Natural killer cell (primary cell): ENCODE results near the gene LPCAT3. TPM values are rescaled to one million over a fixed set of nuclear protein-coding genes. Genes with fewer than 3 reads are reported as not detected.

ENCODE experiments used
- ATAC-seq, 3 donors: fragments of 150-1000 bp in 2 of 3; fragments of 200-7000 bp in 1 of 3; cut with Tn5 transposase; 1 replicate in 1 of 3; 2 replicates in 2 of 3; pipeline ENCODE4 v1.10.0; 2021; ENCODE audit warnings: mild to moderate bottlenecking in 2 of 3, moderate library complexity in 2 of 3
- DNase-seq, 2 donors: peaks; one replicate each; pipeline versions ENCODE4 v3.0.0 to v3.0.0-alpha.2; 2013 to 2021; ENCODE audit warnings: mixed read lengths in 1 of 2
- H3K27ac ChIP-seq: one replicate; pipeline ENCODE4 v1.5.1; 2013; ENCODE audit warnings: mild to moderate bottlenecking, low read length
- H3K27me3 ChIP-seq: one replicate; pipeline ENCODE4 v1.6.1; 2013; ENCODE audit warnings: low read length; ENCODE audit not compliant: control insufficient read depth, insufficient read depth
- H3K36me3 ChIP-seq: one replicate; pipeline ENCODE4 v1.6.1; 2013; ENCODE audit warnings: low read length; ENCODE audit not compliant: control insufficient read depth, insufficient read depth
- H3K4me1 ChIP-seq: one replicate; pipeline ENCODE4 v1.6.1; 2013; ENCODE audit warnings: low read length; ENCODE audit not compliant: control insufficient read depth, insufficient read depth
- H3K4me3 ChIP-seq: one replicate; pipeline ENCODE4 v1.5.1; 2013; ENCODE audit warnings: low read length
- H3K9me3 ChIP-seq: one replicate; pipeline ENCODE4 v1.6.1; 2013; ENCODE audit warnings: low read length; ENCODE audit not compliant: control insufficient read depth, insufficient read depth
- H3K27ac Mint-ChIP-seq, 2 donors: one replicate each; pipeline ENCODE4 v1.8.0; 2022; ENCODE audit warnings: mild to moderate bottlenecking in 2 of 2, mixed read lengths in 2 of 2, moderate library complexity in 1 of 2
- H3K27me3 Mint-ChIP-seq, 2 donors: one replicate each; pipeline ENCODE4 v1.8.0; 2022; ENCODE audit warnings: low read depth in 2 of 2, mixed read lengths in 2 of 2
- H3K36me3 Mint-ChIP-seq: one replicate; pipeline ENCODE4 v1.8.0; 2022; ENCODE audit warnings: mixed read lengths
- H3K4me1 Mint-ChIP-seq, 2 donors: one replicate each; pipeline ENCODE4 v1.8.0; 2022; ENCODE audit warnings: mixed read lengths in 2 of 2
- H3K4me3 Mint-ChIP-seq: one replicate; pipeline ENCODE4 v1.8.0; 2022; ENCODE audit warnings: mild to moderate bottlenecking, moderate library complexity, mixed read lengths
- H3K9me3 Mint-ChIP-seq, 2 donors: one replicate each; pipeline ENCODE4 v1.8.0; 2022; ENCODE audit warnings: mixed read lengths in 2 of 2
- WGBS: methylation state at CpG from one replicate; pipeline ENCODE4 v1.1.7; 2013; ENCODE audit warnings: missing lambda C conversion rate; ENCODE audit not compliant: insufficient coverage; 5-methylcytosine and 5-hydroxymethylcytosine counted together
- intact Hi-C: fragments of 100-400 bp; cut with micrococcal nuclease; formaldehyde crosslinking; loops from one replicate; pipeline ENCODE4 v1.14.2; 2022
- total RNA-seq, 4 donors: library from RNA; stranded (reverse); fragments of 120-200 nt in 1 of 4; gene quantifications; one replicate each; pipeline versions ENCODE4 v1.2.3 to v1.2.4, GENCODE V29; 2013 to 2022
- TF ChIP-seq, protein P1 (sequence below): fragments of 200-600 bp; IDR thresholded peaks from one replicate; pipeline ENCODE4 v1.8.0; 2022; ENCODE audit warnings: antibody characterized with exemption

Gene LPCAT3, protein sequence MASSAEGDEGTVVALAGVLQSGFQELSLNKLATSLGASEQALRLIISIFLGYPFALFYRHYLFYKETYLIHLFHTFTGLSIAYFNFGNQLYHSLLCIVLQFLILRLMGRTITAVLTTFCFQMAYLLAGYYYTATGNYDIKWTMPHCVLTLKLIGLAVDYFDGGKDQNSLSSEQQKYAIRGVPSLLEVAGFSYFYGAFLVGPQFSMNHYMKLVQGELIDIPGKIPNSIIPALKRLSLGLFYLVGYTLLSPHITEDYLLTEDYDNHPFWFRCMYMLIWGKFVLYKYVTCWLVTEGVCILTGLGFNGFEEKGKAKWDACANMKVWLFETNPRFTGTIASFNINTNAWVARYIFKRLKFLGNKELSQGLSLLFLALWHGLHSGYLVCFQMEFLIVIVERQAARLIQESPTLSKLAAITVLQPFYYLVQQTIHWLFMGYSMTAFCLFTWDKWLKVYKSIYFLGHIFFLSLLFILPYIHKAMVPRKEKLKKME
- total RNA-seq: 10 to 100 TPM; 45.6 to 54.3 (median 45.6) TPM
- 19.0 TPM for total RNA-seq (2013)

DNA sequence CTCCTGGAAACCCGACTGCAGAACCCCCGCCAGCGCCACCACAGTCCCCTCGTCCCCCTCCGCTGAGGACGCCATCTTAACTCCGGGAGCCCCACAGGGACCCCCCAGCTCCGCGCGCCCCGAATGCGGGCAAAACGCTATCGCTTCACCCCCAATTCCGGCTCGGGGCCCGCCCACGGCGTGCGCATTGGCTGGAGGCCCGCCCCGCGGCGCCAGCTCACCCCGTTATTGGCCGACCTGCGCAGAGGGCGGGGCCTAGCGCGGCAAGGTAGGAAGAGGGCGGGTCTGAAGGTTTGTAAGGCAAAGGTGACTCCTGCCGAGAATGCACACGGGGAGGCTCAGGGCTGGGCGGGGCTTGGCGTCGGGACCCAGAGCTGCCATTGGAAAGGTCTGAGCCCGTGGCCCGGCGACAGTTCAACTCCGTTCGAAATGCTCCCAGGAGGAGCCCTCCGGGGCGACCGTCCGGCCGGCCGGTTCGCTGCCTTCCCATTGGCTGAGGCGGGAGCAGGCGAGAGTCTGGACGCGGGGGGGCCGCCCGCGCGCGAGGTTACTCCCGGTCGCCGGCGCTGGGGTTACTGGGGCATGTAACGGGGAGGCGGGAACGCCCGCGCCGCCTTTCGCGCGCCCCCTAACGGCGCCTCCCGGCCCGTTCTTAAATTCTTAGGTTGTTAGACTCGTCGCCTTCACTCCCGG, at the start of gene LPCAT3:
Gene LPCAT3, minus strand, starts transcription at position 127 of the 693 bp plus-strand sequence. Its CDS starts 52 bp downstream, at position 75.
- H3K36me3 Mint-ChIP-seq: no peaks in the 10 kb centered on the region
- peaks cover 13 to 25% of the 10 kb centered on the region in 2 donors for H3K4me1 Mint-ChIP-seq
- no peaks in the 10 kb centered on the region for H3K27me3 ChIP-seq
- no peaks in the 10 kb centered on the region for H3K36me3 ChIP-seq
- peak within 1 kb of the TSS; percentile 87 for H3K4me3 Mint-ChIP-seq
- peak within 1 kb of the TSS; percentile 69 to 82 for H3K27ac Mint-ChIP-seq
- no peaks in the 10 kb centered on the region for H3K9me3 ChIP-seq
- no peaks in the 10 kb centered on the region for H3K9me3 Mint-ChIP-seq
- H3K27me3 Mint-ChIP-seq: no peaks in the 10 kb centered on the region
- H3K4me1 ChIP-seq: peaks cover 11% of the 10 kb centered on the region
- TF ChIP-seq, protein P1, sequence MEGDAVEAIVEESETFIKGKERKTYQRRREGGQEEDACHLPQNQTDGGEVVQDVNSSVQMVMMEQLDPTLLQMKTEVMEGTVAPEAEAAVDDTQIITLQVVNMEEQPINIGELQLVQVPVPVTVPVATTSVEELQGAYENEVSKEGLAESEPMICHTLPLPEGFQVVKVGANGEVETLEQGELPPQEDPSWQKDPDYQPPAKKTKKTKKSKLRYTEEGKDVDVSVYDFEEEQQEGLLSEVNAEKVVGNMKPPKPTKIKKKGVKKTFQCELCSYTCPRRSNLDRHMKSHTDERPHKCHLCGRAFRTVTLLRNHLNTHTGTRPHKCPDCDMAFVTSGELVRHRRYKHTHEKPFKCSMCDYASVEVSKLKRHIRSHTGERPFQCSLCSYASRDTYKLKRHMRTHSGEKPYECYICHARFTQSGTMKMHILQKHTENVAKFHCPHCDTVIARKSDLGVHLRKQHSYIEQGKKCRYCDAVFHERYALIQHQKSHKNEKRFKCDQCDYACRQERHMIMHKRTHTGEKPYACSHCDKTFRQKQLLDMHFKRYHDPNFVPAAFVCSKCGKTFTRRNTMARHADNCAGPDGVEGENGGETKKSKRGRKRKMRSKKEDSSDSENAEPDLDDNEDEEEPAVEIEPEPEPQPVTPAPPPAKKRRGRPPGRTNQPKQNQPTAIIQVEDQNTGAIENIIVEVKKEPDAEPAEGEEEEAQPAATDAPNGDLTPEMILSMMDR: peak; percentile 89
- ATAC-seq (peak; percentile 91 to 98 (median 91)), DNase-seq (peak; percentile 97 to 99)
- H3K4me3 ChIP-seq: peak within 1 kb of the TSS; percentile 92
- peak within 1 kb of the TSS; percentile 93 for H3K27ac ChIP-seq
- intact Hi-C loops: loop anchor here (1.0 to 5.0 kb wide), 8 partner anchors 48 to 166 kb away; partner anchors contain the start of genes C1R, C1RL, EMG1 and PHB2
- WGBS: under 1% methylated on average over 77 of the region's 77 CpGs

GRCh38 chr12:7067096-7067495, 48.8 kb upstream of the LPCAT3 start:
- H3K27me3 Mint-ChIP-seq: peaks cover 6 to 14% of the 10 kb centered on the region in 2 donors
- 83% methylated on average over 7 of the region's 7 CpGs for WGBS
- TF ChIP-seq, protein P1: no peak

DNA sequence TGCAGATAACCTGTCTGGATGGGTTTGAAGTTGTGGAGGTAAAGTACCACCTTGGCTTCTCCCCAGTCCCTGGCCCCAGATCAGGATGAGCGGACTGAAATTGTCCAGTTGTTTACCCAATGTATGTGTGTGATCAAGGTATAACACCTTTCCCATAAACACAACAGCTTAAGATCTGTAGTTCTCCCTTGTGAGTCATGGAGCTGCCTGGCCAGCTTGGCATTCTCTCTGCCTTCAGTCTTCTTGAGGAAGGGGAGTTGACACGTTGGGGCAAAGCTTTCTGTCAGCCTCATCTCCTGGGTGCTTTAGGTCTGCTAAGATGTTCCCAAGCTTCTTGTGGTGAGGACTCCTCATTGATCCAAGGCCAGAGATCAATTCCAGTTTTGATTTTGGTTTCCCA, 48.3 kb upstream of the LPCAT3 start:
- no peaks in the 10 kb centered on the region for H3K36me3 ChIP-seq
- ATAC-seq (no peak), DNase-seq (no peak)
- no peaks in the 10 kb centered on the region for H3K27me3 ChIP-seq
- 92% methylated on average over 1 of the region's 2 CpGs for WGBS
- intact Hi-C loops: no loop called here
- H3K27ac ChIP-seq: no peak overlapping the region
- H3K4me1 Mint-ChIP-seq: no peaks in the 10 kb centered on the region
- TF ChIP-seq, protein P1: no peak
- H3K9me3 Mint-ChIP-seq: no peaks in the 10 kb centered on the region
- no peak overlapping the region for H3K4me3 Mint-ChIP-seq
- H3K4me1 ChIP-seq: no peaks in the 10 kb centered on the region
- no peak overlapping the region for H3K27ac Mint-ChIP-seq
- no peaks in the 10 kb centered on the region for H3K9me3 ChIP-seq
- peaks cover 4 to 9% of the 10 kb centered on the region in 2 donors for H3K27me3 Mint-ChIP-seq
- no peaks in the 10 kb centered on the region for H3K36me3 Mint-ChIP-seq
- H3K4me3 ChIP-seq: no peak overlapping the region

More at GRCh38 chr12:7067096-7067495, 48.8 kb upstream of the LPCAT3 start:
- H3K4me3 ChIP-seq: no peak overlapping the region
- H3K9me3 ChIP-seq: no peaks in the 10 kb centered on the region
- no peaks in the 10 kb centered on the region for H3K36me3 ChIP-seq
- no peaks in the 10 kb centered on the region for H3K9me3 Mint-ChIP-seq
- H3K4me3 Mint-ChIP-seq: no peak overlapping the region
- intact Hi-C loops: no loop called here
- DNase-seq (no peak), ATAC-seq (no peak)
- H3K27ac Mint-ChIP-seq: no peak overlapping the region
- H3K4me1 Mint-ChIP-seq: no peaks in the 10 kb centered on the region
- no peaks in the 10 kb centered on the region for H3K27me3 ChIP-seq
- H3K36me3 Mint-ChIP-seq: no peaks in the 10 kb centered on the region
- H3K4me1 ChIP-seq: no peaks in the 10 kb centered on the region
- no peak overlapping the region for H3K27ac ChIP-seq
